22Rv1 (cell line): ENCODE measurements around the gene C1orf167.

Experiments
- H3K27ac ChIP-seq: fragments of 450-650 bp; 2 replicates; pipeline ENCODE4 v1.5.1; 2017
- CTCF ChIP-seq: fragments of 450-650 bp; IDR thresholded peaks from 2 replicates; pipeline ENCODE4 v1.5.1; 2017; ENCODE audit warnings: mild to moderate bottlenecking
- ZFX ChIP-seq: fragments of 450-650 bp; IDR thresholded peaks from 2 replicates; pipeline ENCODE4 v1.6.1; 2017; ENCODE audit warnings: antibody characterized with exemption, borderline replicate concordance

The C1orf167 gene

GRCh38 chr1:11731691-11732283 lies 30.2 kb upstream of the C1orf167 start:
- H3K27ac ChIP-seq, result peak overlapping the region; percentile 63
- TF ChIP-seq ZFX, result no peak
- no peak for TF ChIP-seq CTCF

GRCh38 chr1:11733306-11733705 lies 28.7 kb upstream of the C1orf167 start:
- no peak overlapping the region for H3K27ac ChIP-seq
- TF ChIP-seq ZFX (no peak), CTCF (no peak)

GRCh38 chr1:11735531-11735853 lies 26.5 kb upstream of the C1orf167 start:
- peak overlapping the region; percentile 94 for H3K27ac ChIP-seq
- TF ChIP-seq ZFX (no peak), CTCF (no peak)

- H3K27ac ChIP-seq, result peak within 1 kb of the TSS; percentile 94
- TF ChIP-seq CTCF (peak; percentile 9; the same call in 1 of the 2 replicates), ZFX (no peak)
These were observed 25.9 kb upstream of the C1orf167 start, which contains the start of gene AGTRAP for GRCh38 chr1:11735854-11736745. Gene AGTRAP, plus strand, starts transcription at chr1:11736136. Its CDS starts 73 bp downstream, at chr1:11736209.

- H3K27ac ChIP-seq, result peak overlapping the region; percentile 94
- TF ChIP-seq ZFX (no peak), CTCF (no peak)
These were observed 25.0 kb upstream of the C1orf167 start for GRCh38 chr1:11736746-11737639.

GRCh38 chr1:11738096-11738495 lies 23.9 kb upstream of the C1orf167 start:
- TF ChIP-seq ZFX (no peak), CTCF (no peak)
- H3K27ac ChIP-seq, result peak overlapping the region; percentile 94
